Left lung (tissue), 10 donors: ENCODE data around the gene RPTOR. TPM values are rescaled to one million over a fixed set of nuclear protein-coding genes. Genes with fewer than 3 reads are reported as not detected.

Experiments used
- ATAC-seq: fragments of 200-7000 bp; cut with Tn5 transposase; one replicate; pipeline ENCODE4 v1.9.1; 2020; ENCODE audit warnings: moderate library complexity
- DNase-seq, 4 donors: peaks; one replicate each; pipeline ENCODE4 v3.0.0-alpha.2; 2013 to 2020
- H3K27ac ChIP-seq, 2 donors: fragments of 200-600 bp; sonication (generic) in 1 of 2; one replicate each; pipeline versions ENCODE4 v1.5.0 to v1.8.0; 2020 to 2021
- H3K27me3 ChIP-seq, 2 donors: fragments of 200-600 bp; sonication (generic) in 1 of 2; one replicate each; pipeline versions ENCODE4 v1.5.0 to v1.8.0; 2020 to 2021
- H3K36me3 ChIP-seq, 2 donors: fragments of 200-600 bp; sonication (generic) in 1 of 2; one replicate each; pipeline versions ENCODE4 v1.5.0 to v1.8.0; 2020 to 2021
- H3K4me1 ChIP-seq, 2 donors: fragments of 200-600 bp; one replicate each; pipeline ENCODE4 v1.8.0; 2021
- H3K4me3 ChIP-seq, 2 donors: fragments of 200-600 bp; sonication (generic) in 1 of 2; one replicate each; pipeline versions ENCODE4 v1.5.0 to v1.8.0; 2020 to 2021; ENCODE audit warnings: mild to moderate bottlenecking in 1 of 2
- H3K9me3 ChIP-seq, 2 donors: fragments of 200-600 bp; sonication (generic) in 1 of 2; one replicate each; pipeline versions ENCODE4 v1.5.0 to v1.8.0; 2020 to 2021
- CTCF ChIP-seq, 2 donors: fragments of 200-600 bp; sonication (generic) in 1 of 2; IDR thresholded peaks; one replicate each; pipeline versions ENCODE4 v1.5.0 to v1.8.0; 2021; ENCODE audit warnings: antibody characterized with exemption in 2 of 2
- intact Hi-C, 2 donors: fragments of 100-400 bp; cut with DNase I; formaldehyde crosslinking; loops; one replicate each; pipeline versions ENCODE4 v1.11.2 to v1.14.2; 2022
- polyA plus RNA-seq, 6 donors: library from polyadenylated mRNA; unstranded; fragments of 120-200 nt; gene quantifications; one replicate each; pipeline ENCODE4 v1.2.1, GENCODE V29; 2013; ENCODE audit not compliant: insufficient read length in 6 of 6
- total RNA-seq, 2 donors: library from RNA; stranded (reverse); fragmentation: NEBNext Ultra II Directional; extraction: Animal tissue kit (Norgen Biotek cat#: 25700); gene quantifications; one replicate each; pipeline ENCODE4 v1.2.1, GENCODE V29; 2021
- donor health status: DM: no; HTN: yes; CAD: no.
- donor health status: DM: no; HTN: no; CAD: no.

Gene RPTOR
- total and polyA plus RNA-seq, 8 donors = 14.2 to 39.2 (median 20.7) TPM

DNA sequence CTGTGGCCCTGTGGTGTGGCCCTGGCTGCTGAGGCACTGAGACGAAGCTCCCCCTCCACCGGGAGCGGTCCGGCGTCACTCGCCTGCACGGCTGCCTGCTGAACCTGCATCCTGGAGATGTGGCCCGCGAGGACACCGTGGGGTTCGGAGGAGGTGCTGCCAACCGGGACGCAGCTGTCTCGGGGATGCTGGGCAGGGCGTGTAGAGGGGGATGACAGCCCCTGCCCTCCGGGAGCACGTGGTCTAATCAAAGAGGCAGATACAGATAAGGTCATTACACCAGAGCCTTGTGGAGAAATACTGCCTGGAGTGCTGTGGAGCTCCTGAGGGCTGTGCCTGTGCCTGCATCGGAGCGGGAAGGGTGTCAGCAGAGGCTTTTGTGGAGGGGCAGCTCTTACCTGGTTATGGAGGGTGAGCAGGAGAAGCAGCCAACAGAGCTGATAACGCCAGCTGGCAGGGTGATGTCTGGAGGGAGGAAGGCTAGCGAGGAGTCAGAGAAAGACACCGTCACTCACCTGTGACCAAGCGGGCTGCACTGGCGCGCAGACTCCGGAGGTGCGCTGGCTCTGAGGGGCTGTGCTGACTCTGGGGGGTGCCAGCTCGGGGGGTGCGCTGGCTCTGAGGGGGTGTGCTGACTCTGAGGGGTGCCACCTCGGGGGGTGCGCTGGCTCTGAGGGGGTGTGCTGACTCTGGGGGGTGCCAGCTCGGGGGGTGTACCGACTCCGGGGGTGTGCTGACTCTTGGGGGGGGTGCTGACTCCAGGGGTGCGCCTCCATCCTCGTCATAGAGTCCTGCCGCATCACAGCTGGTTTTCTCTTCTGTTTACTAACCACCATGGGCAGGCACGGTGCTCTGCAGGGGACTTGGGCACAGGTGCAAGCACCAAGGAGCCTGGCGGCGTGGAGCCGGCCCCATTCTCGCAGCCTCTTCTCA lies 342.3 kb downstream of the RPTOR start:
- intact Hi-C loops = no loop called here
- Histone ChIP-seq H3K9me3 (no peaks in the 10 kb centered on the region), H3K27me3 (no peaks in the 10 kb centered on the region), H3K4me1 (peaks cover 8 to 15% of the 10 kb centered on the region in 2 donors), H3K36me3 (peaks cover 0 to 76% of the 10 kb centered on the region in 2 donors), H3K4me3 (no peak overlapping the region), H3K27ac (no peak overlapping the region)
- peak in 2 of 4 donors; percentile 29 to 75 for DNase-seq
- no peak for ATAC-seq
- no peak for TF ChIP-seq CTCF (IDR thresholded peaks at IDR 0.05)

GRCh38 chr17:80887639-80888175 lies 343.1 kb downstream of the RPTOR start:
- H3K27me3 ChIP-seq = no peaks in the 10 kb centered on the region
- H3K27ac ChIP-seq = no peak overlapping the region
- intact Hi-C loops = no loop called here
- no peak overlapping the region for H3K4me3 ChIP-seq
- H3K36me3 ChIP-seq = peaks cover 0 to 76% of the 10 kb centered on the region in 2 donors
- ATAC-seq (no peak), DNase-seq (peak in 2 of 4 donors; percentile 6 to 56)
- no peak for TF ChIP-seq CTCF (IDR thresholded peaks at IDR 0.05)
- peaks cover 14 to 23% of the 10 kb centered on the region in 2 donors for H3K4me1 ChIP-seq
- H3K9me3 ChIP-seq = no peaks in the 10 kb centered on the region

- H3K36me3 ChIP-seq = peaks cover 0 to 73% of the 10 kb centered on the region in 2 donors
- H3K27me3 ChIP-seq = no peaks in the 10 kb centered on the region
- H3K9me3 ChIP-seq = no peaks in the 10 kb centered on the region
- intact Hi-C loops = no loop called here
- no peak overlapping the region for H3K27ac ChIP-seq
- DNase-seq = peak in 2 of 4 donors; percentile 21 to 66
- no peak overlapping the region for H3K4me3 ChIP-seq
- ATAC-seq = no peak
- TF ChIP-seq CTCF (IDR thresholded peaks at IDR 0.05) = no peak
- peaks cover 14 to 23% of the 10 kb centered on the region in 2 donors for H3K4me1 ChIP-seq
Observed at GRCh38 chr17:80888276-80889160, 343.9 kb downstream of the RPTOR start.

- H3K4me1 ChIP-seq = peaks cover 14 to 23% of the 10 kb centered on the region in 2 donors
- no peak overlapping the region for H3K4me3 ChIP-seq
- H3K36me3 ChIP-seq = peaks cover 0 to 72% of the 10 kb centered on the region in 2 donors
- H3K9me3 ChIP-seq = no peaks in the 10 kb centered on the region
- H3K27ac ChIP-seq = no peak overlapping the region
- peak in 1 of 4 donors; percentile 17 for DNase-seq
- intact Hi-C loops = no loop called here
- no peak for ATAC-seq
- no peaks in the 10 kb centered on the region for H3K27me3 ChIP-seq
- no peak for TF ChIP-seq CTCF (IDR thresholded peaks at IDR 0.05)
Observed at GRCh38 chr17:80889231-80890195, 344.9 kb downstream of the RPTOR start.
